HCT116 (cell line): ENCODE measurements around the gene RGS18. TPM values are rescaled to one million over a fixed set of nuclear protein-coding genes. Genes with fewer than 3 reads are reported as not detected.

Experiments
- ATAC-seq: fragments of 200-7000 bp; cut with Tn5 transposase; 2 replicates; pipeline ENCODE4 v1.9.1; 2020; ENCODE audit warnings: mild to moderate bottlenecking, moderate library complexity
- BruUV-seq: library from RNA; stranded (reverse); fragments of 400-500 nt; replicated peaks from 2 replicates; lab custom pipeline; 2021; lab: Mats Ljungman, UMichigan
- CTCF ChIA-PET: fragments of 300-600 bp; sonication (Branson Sonifier 250); formaldehyde crosslinking; loops from one replicate; lab custom pipeline; 2021; ENCODE audit warnings: antibody characterized with exemption; lab: Charles Lee
- POLR2A ChIA-PET: fragments of 300-600, 350-600 bp; sonication (Branson Sonifier 250); formaldehyde crosslinking; loops from one replicate; lab custom pipeline; 2021; ENCODE audit warnings: antibody characterized with exemption; lab: Charles Lee
- RAD21 ChIA-PET, 2 experiments: fragments of 300-600 bp; sonication (Branson Sonifier 250); formaldehyde crosslinking; loops; one replicate each; lab custom pipeline; 2023; ENCODE audit warnings: low total read pairs in 2 of 2; ENCODE audit not compliant: uncharacterized antibody in 2 of 2, unreplicated experiment in 2 of 2, low non-redundant PET in 1 of 2; lab: Charles Lee
- DNase-seq: peaks from one replicate; pipeline ENCODE4 v3.0.0-alpha.2; 2010; ENCODE audit warnings: low read depth, low spot score
- H2AFZ ChIP-seq: fragments of 200-600 bp; shearing (Covaris generic), sonication (generic); 2 replicates; pipeline ENCODE4 v1.6.1; 2017; ENCODE audit warnings: low read depth, mixed run types, mixed read lengths, antibody characterized with exemption, low read length; ENCODE audit not compliant: poor library complexity, severe bottlenecking
- H3K27ac ChIP-seq: 2 replicates; pipeline ENCODE4 v1.5.1; 2012; ENCODE audit warnings: low read depth, low read length
- H3K27me3 ChIP-seq: fragments of 200-600 bp; sonication (generic); 2 replicates; pipeline ENCODE4 v1.6.1; 2016; ENCODE audit warnings: mixed run types, low read length, mixed read lengths; ENCODE audit not compliant: insufficient read depth
- H3K36me3 ChIP-seq, 2 experiments: fragments of 200-500 bp in 1 of 2; fragments of 200-600 bp in 1 of 2; sonication (Bioruptor generic) in 1 of 2; sonication (generic) in 1 of 2; 2 replicates each; pipeline versions ENCODE4 v1.5.1 to v1.6.1; 2014 to 2016; ENCODE audit warnings: low read length in 2 of 2, inconsistent platforms in 1 of 2, mixed read lengths in 1 of 2, mixed run types in 1 of 2; ENCODE audit not compliant: insufficient read depth in 2 of 2, control insufficient read depth in 1 of 2
- H3K4me1 ChIP-seq, 2 experiments: fragments of 200-600 bp in 1 of 2; sonication (generic) in 1 of 2; 2 replicates each; pipeline versions ENCODE4 v1.5.1 to v1.6.1; 2012 to 2017; ENCODE audit warnings: low read length in 2 of 2, inconsistent platforms in 1 of 2, mild to moderate bottlenecking in 1 of 2, mixed read lengths in 1 of 2, mixed run types in 1 of 2, moderate library complexity in 1 of 2; ENCODE audit not compliant: insufficient read depth in 2 of 2, control insufficient read depth in 1 of 2
- H3K4me2 ChIP-seq: fragments of 200-600 bp; sonication (generic); 2 replicates; pipeline ENCODE4 v1.6.1; 2017; ENCODE audit warnings: mixed run types, low read length, mixed read lengths
- H3K4me3 ChIP-seq, 2 experiments: fragments of 200-600 bp in 1 of 2; sonication (generic) in 1 of 2; replicated peaks in 1 of 2; 2 replicates each; pipeline ENCODE4 v1.5.1; 2011 to 2016; ENCODE audit warnings: low read length in 2 of 2, control low read depth in 1 of 2, low read depth in 1 of 2, mild to moderate bottlenecking in 1 of 2, mixed read lengths in 1 of 2, mixed run types in 1 of 2
- H3K79me2 ChIP-seq: fragments of 200-600 bp; sonication (generic); 2 replicates; pipeline ENCODE4 v1.6.1; 2017; ENCODE audit warnings: mild to moderate bottlenecking, mixed run types, low read length, moderate library complexity, mixed read lengths; ENCODE audit not compliant: insufficient read depth
- H3K9ac ChIP-seq: fragments of 200-600 bp; sonication (generic); 2 replicates; pipeline ENCODE4 v1.6.1; 2016; ENCODE audit warnings: low read length, mixed read lengths
- H3K9me2 ChIP-seq: fragments of 200-600 bp; sonication (generic), shearing (Covaris generic); 2 replicates; pipeline ENCODE4 v1.6.1; 2017; ENCODE audit warnings: mixed run types, mild to moderate bottlenecking, moderate library complexity; ENCODE audit not compliant: insufficient read depth
- H3K9me3 ChIP-seq, 2 experiments: fragments of 200-500 bp in 1 of 2; fragments of 200-600 bp in 1 of 2; sonication (Bioruptor generic) in 1 of 2; sonication (generic) in 1 of 2; 2 replicates each; pipeline ENCODE4 v1.6.1; 2014 to 2017; ENCODE audit warnings: low read length in 2 of 2, mixed read lengths in 2 of 2, inconsistent platforms in 1 of 2, low read depth in 1 of 2, mild to moderate bottlenecking in 1 of 2, mixed run types in 1 of 2, moderate library complexity in 1 of 2; ENCODE audit not compliant: control insufficient read depth in 1 of 2, insufficient read depth in 1 of 2
- H4K20me1 ChIP-seq: fragments of 200-600 bp; sonication (generic), shearing (Covaris generic); 2 replicates; pipeline ENCODE4 v1.6.1; 2017; ENCODE audit warnings: mixed run types, mild to moderate bottlenecking, moderate library complexity; ENCODE audit not compliant: insufficient read depth
- CBX3 ChIP-seq: IDR thresholded peaks from 2 replicates; pipeline ENCODE4 v1.6.1; 2012; ENCODE audit warnings: low read depth
- CEBPB ChIP-seq: IDR thresholded peaks from 2 replicates; pipeline ENCODE4 v1.6.1; 2012; ENCODE audit warnings: low read depth
- CTCF ChIP-seq, 3 experiments: fragments of 200-600 bp in 1 of 3; sonication (generic) in 1 of 3; IDR thresholded peaks in 2 of 3; conservative IDR thresholded peaks in 1 of 3; 2 replicates each; pipeline ENCODE4 v1.5.1; 2012 to 2017; ENCODE audit warnings: low read depth in 2 of 3, low read length in 2 of 3, antibody characterized with exemption in 1 of 3, borderline replicate concordance in 1 of 3, control low read depth in 1 of 3, mild to moderate bottlenecking in 1 of 3, mixed read lengths in 1 of 3, mixed run types in 1 of 3, moderate library complexity in 1 of 3; ENCODE audit not compliant: insufficient read depth in 1 of 3
- EGR1 ChIP-seq: IDR thresholded peaks from 2 replicates; pipeline ENCODE4 v1.6.1; 2012; ENCODE audit warnings: low read depth
- ELF1 ChIP-seq: IDR thresholded peaks from 2 replicates; pipeline ENCODE4 v1.6.1; 2012; ENCODE audit warnings: low read depth, borderline replicate concordance
- EZH2 ChIP-seq: fragments of 200-600 bp; sonication (generic); IDR thresholded peaks from 2 replicates; pipeline ENCODE4 v1.6.1; 2017; ENCODE audit warnings: antibody characterized with exemption, mixed run types
- FOSL1 ChIP-seq: IDR thresholded peaks from 2 replicates; pipeline ENCODE4 v1.6.1; 2012; ENCODE audit warnings: low read depth
- POLR2A ChIP-seq: IDR thresholded peaks from 2 replicates; pipeline ENCODE4 v1.7.0; 2011; ENCODE audit warnings: borderline replicate concordance; ENCODE audit not compliant: insufficient read depth, insufficient read length; ENCODE audit errors: extremely low read depth
- REST ChIP-seq: IDR thresholded peaks from 2 replicates; pipeline ENCODE4 v1.6.1; 2012; ENCODE audit warnings: low read depth
- SP1 ChIP-seq: IDR thresholded peaks from 2 replicates; pipeline ENCODE4 v1.6.1; 2012; ENCODE audit warnings: low read depth
- SRF ChIP-seq: IDR thresholded peaks from 2 replicates; pipeline ENCODE4 v1.6.1; 2012; ENCODE audit warnings: low read depth
- ZFX ChIP-seq: fragments of 450-650 bp; IDR thresholded peaks from 2 replicates; pipeline ENCODE4 v1.6.1; 2017
- intact Hi-C: fragments of 100-400 bp; cut with micrococcal nuclease; formaldehyde crosslinking; loops from 2 replicates; pipeline ENCODE4 v1.10.0; 2022
- total RNA-seq: library from RNA; stranded (reverse); gene quantifications from one replicate; pipeline ENCODE4 v1.2.1, GENCODE V29; 2021; ENCODE audit not compliant: unreplicated experiment

Gene RGS18
- total RNA-seq, 1 experiment from 2014 or later = not detected

GRCh38 chr1:192123212-192123611, 35.0 kb upstream of the RGS18 start:
- ChIA-PET POLR2A (no interaction called here), CTCF (no interaction called here), RAD21 (no interaction called here)
- H3K9me3 ChIP-seq = no peaks in the 10 kb centered on the region
- no peak overlapping the region for H3K27ac ChIP-seq
- DNase-seq (no peak), ATAC-seq (no peak)
- no peak overlapping the region for H3K4me3 ChIP-seq
- H2AFZ ChIP-seq = no peak overlapping the region
- H4K20me1 ChIP-seq = no peaks in the 10 kb centered on the region
- no peak overlapping the region for H3K4me2 ChIP-seq
- H3K79me2 ChIP-seq = no peaks in the 10 kb centered on the region
- no peak overlapping the region for H3K9ac ChIP-seq
- H3K36me3 ChIP-seq = no peaks in the 10 kb centered on the region
- no peaks in the 10 kb centered on the region for H3K9me2 ChIP-seq
- no peaks in the 10 kb centered on the region for H3K4me1 ChIP-seq
- intact Hi-C loops = no loop called here
- no peak for TF ChIP-seq CBX3
- no TSS peak for BruUV-seq
- no peaks in the 10 kb centered on the region for H3K27me3 ChIP-seq

DNA sequence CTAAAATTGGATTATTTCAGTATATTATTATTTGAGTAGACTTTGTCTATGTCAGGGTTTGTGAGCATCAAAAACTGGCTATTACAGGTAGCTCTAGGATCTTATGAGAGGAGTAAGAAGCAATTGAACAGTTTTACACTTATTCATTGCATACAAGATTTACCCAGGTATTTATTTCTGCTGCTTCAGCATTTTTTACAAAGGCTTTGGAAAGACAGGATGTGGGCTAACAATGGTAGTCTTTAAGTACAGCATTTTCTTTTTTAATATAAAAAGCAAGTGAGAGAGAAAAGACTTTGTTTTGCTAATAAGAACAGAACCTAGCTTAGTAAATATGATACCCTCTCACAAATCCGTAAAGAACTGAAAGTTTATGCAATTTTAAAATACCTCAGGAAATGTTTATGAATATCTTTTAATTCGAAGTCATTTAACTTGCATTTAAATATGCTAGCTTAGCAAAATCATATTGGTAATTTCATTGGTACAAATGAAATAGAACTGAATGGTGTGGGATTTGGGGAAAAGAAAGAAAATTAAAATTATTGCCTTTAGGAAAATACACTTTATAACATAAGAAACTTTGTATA, 32.1 kb upstream of the RGS18 start:
- no peak overlapping the region for H3K4me2 ChIP-seq
- BruUV-seq = no TSS peak
- DNase-seq (no peak), ATAC-seq (no peak)
- no peaks in the 10 kb centered on the region for H3K9me2 ChIP-seq
- ChIA-PET CTCF (no interaction called here), RAD21 (no interaction called here), POLR2A (no interaction called here)
- no peaks in the 10 kb centered on the region for H4K20me1 ChIP-seq
- no peaks in the 10 kb centered on the region for H3K9me3 ChIP-seq
- no peaks in the 10 kb centered on the region for H3K36me3 ChIP-seq
- H3K79me2 ChIP-seq = no peaks in the 10 kb centered on the region
- intact Hi-C loops = no loop called here
- H3K27me3 ChIP-seq = no peaks in the 10 kb centered on the region
- H2AFZ ChIP-seq = no peak overlapping the region
- no peak overlapping the region for H3K4me3 ChIP-seq
- no peak overlapping the region for H3K27ac ChIP-seq
- no peaks in the 10 kb centered on the region for H3K4me1 ChIP-seq
- H3K9ac ChIP-seq = no peak overlapping the region
- TF ChIP-seq EGR1 (no peak), CEBPB (no peak), SP1 (no peak), CBX3 (no peak), REST (no peak), ELF1 (no peak), EZH2 (no peak), ZFX (no peak), POLR2A (no peak), CTCF (IDR thresholded peaks at IDR 0.05 in 2 of 3, conservative IDR thresholded peaks at IDR 0.05 in 1 of 3; ENCODE audit: borderline replicate concordance in 1 of 3, insufficient read depth in 1 of 3, low read depth in 2 of 3, low read length in 2 of 3) (no peak), SRF (no peak), FOSL1 (no peak)
